IPS-15b (cell line): ENCODE measurements around the gene ZNF496.
"Not testable (repeated sequence)": the region's sequence is repeated elsewhere in the genome, so short reads cannot be mapped to it uniquely, and the experiment has no call there.

Experiments
- H3K27me3 ChIP-seq: one replicate; pipeline ENCODE4 v1.6.1; 2013; ENCODE audit warnings: low read length; ENCODE audit not compliant: control insufficient read depth, insufficient read depth
- H3K36me3 ChIP-seq: one replicate; pipeline ENCODE4 v1.6.1; 2013; ENCODE audit warnings: low read length; ENCODE audit not compliant: control insufficient read depth, insufficient read depth
- H3K4me1 ChIP-seq: one replicate; pipeline ENCODE4 v1.6.1; 2013; ENCODE audit warnings: mild to moderate bottlenecking, low read length; ENCODE audit not compliant: control insufficient read depth, insufficient read depth
- H3K4me3 ChIP-seq: one replicate; pipeline ENCODE4 v1.5.1; 2013; ENCODE audit warnings: low read depth, low read length
- H3K9ac ChIP-seq: one replicate; pipeline ENCODE4 v1.6.1; 2013; ENCODE audit warnings: low read depth, mild to moderate bottlenecking, low read length
- H3K9me3 ChIP-seq: one replicate; pipeline ENCODE4 v1.6.1; 2013; ENCODE audit warnings: mild to moderate bottlenecking, low read length; ENCODE audit not compliant: control insufficient read depth, insufficient read depth

Gene ZNF496

GRCh38 chr1:247367786-247368422, 36.2 kb upstream of the ZNF496 start:
- no peak overlapping the region for H3K9ac ChIP-seq
- no peak overlapping the region for H3K4me3 ChIP-seq
- H3K27me3 ChIP-seq: no peaks in the 10 kb centered on the region
- no peaks in the 10 kb centered on the region for H3K36me3 ChIP-seq
- H3K4me1 ChIP-seq: peaks cover 7% of the 10 kb centered on the region
- H3K9me3 ChIP-seq: peaks cover 3% of the 10 kb centered on the region

- Histone ChIP-seq H3K36me3 (no peaks in the 10 kb centered on the region), H3K9me3 (peaks cover 3% of the 10 kb centered on the region), H3K27me3 (no peaks in the 10 kb centered on the region), H3K4me1 (peaks cover 7% of the 10 kb centered on the region), H3K4me3 (no peak overlapping the region), H3K9ac (no peak overlapping the region)
These were observed 35.4 kb upstream of the ZNF496 start for GRCh38 chr1:247366926-247367645.

- not testable (repeated sequence) for H3K36me3 ChIP-seq, H3K9ac ChIP-seq, H3K4me3 ChIP-seq, H3K9me3 ChIP-seq, H3K27me3 ChIP-seq
- peaks cover 10% of the 10 kb centered on the region for H3K4me1 ChIP-seq
These were observed 34.7 kb upstream of the ZNF496 start for GRCh38 chr1:247366345-247366744.

- peaks cover 8% of the 10 kb centered on the region for H3K4me1 ChIP-seq
- no peaks in the 10 kb centered on the region for H3K36me3 ChIP-seq
- no peak overlapping the region for H3K4me3 ChIP-seq
- H3K9me3 ChIP-seq: peaks cover 3% of the 10 kb centered on the region
- no peaks in the 10 kb centered on the region for H3K27me3 ChIP-seq
- no peak overlapping the region for H3K9ac ChIP-seq
These were observed 33.4 kb upstream of the ZNF496 start for GRCh38 chr1:247365023-247365422.

- H3K4me1 ChIP-seq, H3K9ac ChIP-seq, H3K4me3 ChIP-seq, H3K36me3 ChIP-seq, H3K27me3 ChIP-seq, H3K9me3 ChIP-seq: not testable (repeated sequence)
These were observed 31.3 kb upstream of the ZNF496 start for GRCh38 chr1:247363000-247363399.

GRCh38 chr1:247362153-247362552, 30.5 kb upstream of the ZNF496 start:
- H3K27me3 ChIP-seq: no peaks in the 10 kb centered on the region
- H3K9me3 ChIP-seq: peaks cover 3% of the 10 kb centered on the region
- no peak overlapping the region for H3K9ac ChIP-seq

GRCh38 chr1:247360991-247361731, 29.5 kb upstream of the ZNF496 start:
- Histone ChIP-seq H3K9ac (no peak overlapping the region), H3K4me3 (no peak overlapping the region), H3K27me3 (no peaks in the 10 kb centered on the region), H3K36me3 (no peaks in the 10 kb centered on the region), H3K4me1 (peaks cover 18% of the 10 kb centered on the region), H3K9me3 (peaks cover 3% of the 10 kb centered on the region)

More at GRCh38 chr1:247362153-247362552, 30.5 kb upstream of the ZNF496 start:
- Histone ChIP-seq H3K4me1 (peaks cover 14% of the 10 kb centered on the region), H3K4me3 (no peak overlapping the region), H3K36me3 (no peaks in the 10 kb centered on the region)

GRCh38 chr1:247360116-247360898, 28.6 kb upstream of the ZNF496 start:
- Histone ChIP-seq H3K9me3 (peaks cover 1% of the 10 kb centered on the region), H3K9ac (no peak overlapping the region), H3K36me3 (no peaks in the 10 kb centered on the region), H3K4me1 (peaks cover 18% of the 10 kb centered on the region), H3K4me3 (no peak overlapping the region), H3K27me3 (no peaks in the 10 kb centered on the region)

- no peak overlapping the region for H3K9ac ChIP-seq
- H3K4me3 ChIP-seq: no peak overlapping the region
- H3K36me3 ChIP-seq: no peaks in the 10 kb centered on the region
- H3K27me3 ChIP-seq: no peaks in the 10 kb centered on the region
- peaks cover 18% of the 10 kb centered on the region for H3K4me1 ChIP-seq
- no peaks in the 10 kb centered on the region for H3K9me3 ChIP-seq
These were observed 27.9 kb upstream of the ZNF496 start for GRCh38 chr1:247359559-247359958.

- H3K9me3 ChIP-seq: no peaks in the 10 kb centered on the region
- H3K36me3 ChIP-seq: no peaks in the 10 kb centered on the region
- no peak overlapping the region for H3K9ac ChIP-seq
- H3K27me3 ChIP-seq: no peaks in the 10 kb centered on the region
- no peak overlapping the region for H3K4me3 ChIP-seq
- H3K4me1 ChIP-seq: peaks cover 18% of the 10 kb centered on the region
These were observed 27.3 kb upstream of the ZNF496 start for GRCh38 chr1:247358920-247359319.

GRCh38 chr1:247357781-247358211, 26.1 kb upstream of the ZNF496 start:
- H3K36me3 ChIP-seq: no peaks in the 10 kb centered on the region
- peaks cover 18% of the 10 kb centered on the region for H3K4me1 ChIP-seq
- H3K27me3 ChIP-seq: no peaks in the 10 kb centered on the region
- no peak overlapping the region for H3K4me3 ChIP-seq
- H3K9me3 ChIP-seq: no peaks in the 10 kb centered on the region
- no peak overlapping the region for H3K9ac ChIP-seq
